Inferior parietal cortex (tissue), 1 donor: Measurements from ENCODE around the gene MRPL2.

Experiments
- DNase-seq: peaks from one replicate; pipeline ENCODE4 v3.0.0-alpha.2; 2016; ENCODE audit errors: extremely low spot score

Gene MRPL2

GRCh38 chr6:43021270-43022047 lies 37.8 kb downstream of the MRPL2 start, which contains the start of gene RRP36:
Gene RRP36 (plus strand): TSS chr6:43021623. CDS start chr6:43021655, 32 bp downstream.
- peak; percentile 82 for DNase-seq

- DNase-seq: no peak
Observed at GRCh38 chr6:43020847-43021246, 38.4 kb downstream of the MRPL2 start.

GRCh38 chr6:43020052-43020705 lies 39.1 kb downstream of the MRPL2 start:
- DNase-seq: no peak

GRCh38 chr6:43019152-43019551 lies 40.1 kb downstream of the MRPL2 start:
- DNase-seq: no peak

DNA sequence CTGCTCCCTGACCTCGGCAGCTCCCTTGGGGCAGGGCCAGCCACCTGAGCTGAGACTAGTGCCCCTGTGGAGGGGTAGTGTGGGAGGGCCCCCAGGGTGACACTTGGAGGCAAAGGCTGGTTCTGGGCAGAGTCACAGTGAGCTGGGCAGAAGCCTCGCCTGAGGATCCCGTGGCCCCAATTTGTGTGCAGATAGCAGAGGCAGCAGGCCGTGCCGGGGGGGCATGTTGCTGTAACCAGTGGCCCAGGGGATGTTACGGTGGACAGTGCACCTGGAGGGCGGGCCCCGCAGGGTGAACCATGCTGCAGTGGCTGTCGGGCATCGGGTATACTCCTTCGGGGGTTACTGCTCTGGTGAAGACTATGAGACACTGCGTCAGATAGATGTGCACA lies 42.3 kb downstream of the MRPL2 start:
- no peak for DNase-seq

DNA sequence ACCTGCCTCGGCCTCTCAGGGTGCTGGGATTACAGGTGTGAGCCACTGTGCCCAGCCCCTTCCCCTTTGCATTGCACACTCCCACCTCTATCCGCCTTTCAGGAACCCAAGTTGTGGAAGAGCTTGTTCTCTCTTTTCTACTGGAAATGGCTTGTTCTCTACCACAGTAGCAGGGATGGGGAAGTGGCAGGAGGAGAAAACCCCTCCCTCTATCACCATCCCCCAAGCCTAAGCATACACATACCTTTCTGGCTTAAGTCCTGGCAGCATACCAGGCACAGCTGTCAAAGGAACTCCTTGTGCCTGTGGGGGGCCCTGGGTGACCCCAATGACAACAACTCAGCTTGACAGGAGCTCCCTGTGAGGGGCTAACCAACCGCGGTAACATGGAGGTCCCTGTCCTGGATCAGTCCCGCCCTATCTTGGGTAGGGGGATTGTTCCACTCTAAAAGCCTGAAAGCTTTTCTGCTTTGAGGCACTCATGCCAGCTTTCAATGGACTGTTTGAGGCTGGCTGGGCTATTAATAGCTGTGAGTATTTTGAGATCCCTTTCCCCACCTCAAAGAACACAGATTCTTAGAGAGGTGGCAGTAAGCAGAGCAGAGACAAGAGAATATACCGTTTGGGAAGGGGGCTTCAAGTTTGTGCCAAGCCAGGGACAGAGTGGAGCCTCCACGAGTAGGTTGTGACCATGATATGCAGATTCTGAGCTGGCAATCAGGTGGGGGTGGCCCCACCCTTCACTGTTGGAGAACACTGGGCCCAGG lies 42.9 kb downstream of the MRPL2 start:
- no peak for DNase-seq

DNA sequence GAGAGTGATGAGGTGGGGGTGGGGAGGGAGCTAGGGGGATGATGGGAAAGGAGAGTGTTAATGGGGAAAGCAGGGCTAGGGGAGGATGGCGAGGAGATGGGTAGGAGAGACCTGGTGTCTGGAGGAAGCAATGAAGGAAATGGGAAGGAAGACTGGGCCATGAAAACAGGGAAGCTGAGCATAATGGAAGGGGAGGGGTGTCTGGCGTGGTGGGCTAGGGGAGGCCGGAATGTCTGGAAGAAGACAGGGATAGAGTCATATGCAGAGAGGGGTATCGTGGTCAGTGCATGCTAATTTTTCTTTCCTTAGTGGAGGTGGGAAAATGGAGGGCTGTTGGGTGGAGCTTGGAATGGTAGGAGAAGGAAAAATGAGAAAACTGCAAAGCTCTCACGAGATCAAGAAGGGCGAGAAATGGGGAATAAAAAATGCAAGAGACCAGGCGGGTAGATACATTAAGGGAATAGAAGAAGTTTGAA lies 44.8 kb downstream of the MRPL2 start:
- DNase-seq: peak; percentile 16

DNA sequence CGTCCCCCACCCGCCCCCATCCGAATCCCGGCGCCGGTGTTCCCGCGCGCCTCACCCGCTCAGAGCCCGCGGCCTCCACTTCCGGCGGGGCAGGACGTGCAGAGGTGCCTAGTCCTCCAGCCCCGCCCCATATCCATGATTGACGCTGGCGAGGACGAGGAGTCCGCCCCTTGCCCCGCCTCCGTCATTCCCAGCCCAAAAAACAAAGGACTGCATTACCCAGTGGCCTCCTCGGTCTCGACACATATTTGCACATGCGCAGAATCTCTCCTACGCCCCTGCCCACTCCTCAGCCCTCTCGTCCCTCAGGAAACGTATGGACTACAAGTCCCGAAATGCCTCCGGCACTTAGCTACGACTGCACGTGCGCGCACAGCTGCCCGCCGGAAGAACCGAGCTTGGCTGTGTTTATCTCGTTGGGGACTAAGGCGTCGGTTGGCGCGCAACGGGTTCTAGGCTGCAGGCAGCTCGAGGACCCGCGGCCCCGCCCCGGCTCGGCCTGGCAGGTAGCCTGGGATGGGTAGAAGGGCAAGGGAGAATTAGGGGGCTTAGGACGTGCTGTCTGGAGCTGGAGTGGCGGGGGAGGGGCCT lies 45.3 kb downstream of the MRPL2 start, which contains the start of the genes KLHDC3 and MEA1:
Gene KLHDC3, plus strand, starts transcription at position 407 of the 591 bp plus-strand sequence. CDS start 2,944 bp downstream, outside the sequence.
Gene MEA1, minus strand, starts transcription at position 104 of the 591 bp plus-strand sequence. CDS start 133 bp downstream, outside the sequence.
- DNase-seq: peak; percentile 100

DNA sequence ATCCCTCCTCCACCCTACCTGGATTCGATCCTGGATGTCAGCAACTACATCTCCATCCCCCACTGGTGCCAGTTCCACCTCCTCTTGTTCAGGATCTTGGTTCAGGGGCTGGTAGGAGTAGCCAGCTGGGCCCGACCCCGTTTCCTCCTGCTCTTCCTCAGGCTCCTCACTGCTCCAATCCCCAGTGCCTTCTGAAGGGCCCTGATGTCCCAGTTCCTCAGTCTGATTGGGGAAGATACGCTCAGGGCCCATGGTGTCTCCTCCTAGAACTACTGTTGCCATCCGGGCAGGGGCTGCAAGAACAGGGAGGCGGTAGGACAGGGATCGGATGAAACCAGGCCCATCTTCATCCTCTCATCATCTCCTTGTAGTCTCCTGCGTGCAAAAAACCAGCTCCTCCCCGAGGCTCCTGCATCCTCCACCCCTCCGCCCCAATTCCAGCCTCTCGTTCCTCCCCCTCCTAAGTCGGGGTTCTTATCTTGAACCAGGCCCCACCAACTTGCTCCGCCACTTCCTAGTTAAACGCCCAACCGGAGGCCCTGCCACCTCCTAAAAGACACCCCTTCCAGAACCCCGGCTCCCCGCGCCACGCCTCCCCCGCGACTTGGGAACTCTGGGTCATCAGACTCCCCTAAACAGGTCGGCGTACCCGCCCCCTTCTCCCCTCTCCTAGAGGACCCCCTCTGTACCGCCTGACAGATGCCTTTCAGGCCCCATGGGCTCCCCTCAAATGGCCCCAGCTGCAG lies 46.0 kb downstream of the MRPL2 start:
- DNase-seq: peak; percentile 21

DNA sequence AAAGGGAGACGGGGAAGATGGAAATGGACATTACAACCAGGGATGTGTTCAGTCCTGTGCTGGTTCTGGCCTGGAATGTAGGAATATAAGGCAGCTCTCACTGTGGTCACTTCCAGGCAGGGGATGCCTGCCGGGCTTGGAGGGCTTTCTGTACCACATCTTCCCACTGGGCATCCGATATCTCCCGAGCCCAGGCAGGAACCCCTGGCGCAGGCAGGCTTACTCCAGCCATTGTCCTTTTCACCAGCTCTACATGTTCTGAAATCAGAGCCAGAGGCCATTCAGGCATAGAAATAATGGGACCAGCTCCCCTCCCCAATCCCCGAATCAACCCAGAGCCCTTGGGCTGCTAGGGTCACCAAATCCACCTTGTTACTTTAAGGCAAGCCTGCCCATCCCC lies 46.9 kb downstream of the MRPL2 start:
- no peak for DNase-seq

DNA sequence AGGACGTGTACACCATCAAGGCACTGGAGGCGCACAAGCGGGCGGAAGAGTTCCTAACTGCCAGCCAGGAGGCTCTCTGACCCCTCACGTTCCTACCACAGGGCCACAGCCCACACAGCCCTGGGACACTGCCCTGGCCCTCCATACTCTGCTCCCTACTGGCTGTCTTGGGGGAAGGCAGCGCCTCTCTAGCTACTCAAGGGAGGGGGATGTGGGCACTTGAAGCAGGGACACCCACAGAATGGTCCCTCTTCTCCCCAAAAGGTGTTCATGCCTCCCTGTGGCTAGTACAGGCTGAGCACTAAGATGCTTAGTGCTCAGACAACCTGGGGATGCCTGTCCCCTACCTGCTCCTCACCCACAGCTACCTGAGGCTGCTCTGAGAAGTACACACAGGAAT lies 48.0 kb downstream of the MRPL2 start:
- no peak for DNase-seq

DNA sequence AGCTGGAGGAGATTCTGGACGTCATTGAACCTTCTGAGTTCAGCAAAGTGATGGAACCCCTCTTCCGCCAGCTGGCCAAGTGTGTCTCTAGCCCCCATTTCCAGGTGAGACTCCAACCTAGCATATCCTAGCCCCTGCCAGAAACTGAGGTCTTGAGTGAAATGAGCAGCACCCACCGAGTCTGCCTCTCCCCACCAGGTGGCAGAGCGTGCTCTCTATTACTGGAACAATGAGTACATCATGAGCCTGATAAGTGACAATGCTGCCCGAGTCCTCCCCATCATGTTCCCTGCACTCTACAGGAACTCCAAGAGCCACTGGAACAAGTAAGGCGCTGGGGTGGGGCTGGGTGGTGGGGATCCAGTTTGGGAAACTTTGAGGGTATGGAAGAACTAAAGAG lies 50.1 kb downstream of the MRPL2 start:
- DNase-seq: no peak

- DNase-seq: no peak
Observed at GRCh38 chr6:43007126-43007525, 52.1 kb downstream of the MRPL2 start.

DNA sequence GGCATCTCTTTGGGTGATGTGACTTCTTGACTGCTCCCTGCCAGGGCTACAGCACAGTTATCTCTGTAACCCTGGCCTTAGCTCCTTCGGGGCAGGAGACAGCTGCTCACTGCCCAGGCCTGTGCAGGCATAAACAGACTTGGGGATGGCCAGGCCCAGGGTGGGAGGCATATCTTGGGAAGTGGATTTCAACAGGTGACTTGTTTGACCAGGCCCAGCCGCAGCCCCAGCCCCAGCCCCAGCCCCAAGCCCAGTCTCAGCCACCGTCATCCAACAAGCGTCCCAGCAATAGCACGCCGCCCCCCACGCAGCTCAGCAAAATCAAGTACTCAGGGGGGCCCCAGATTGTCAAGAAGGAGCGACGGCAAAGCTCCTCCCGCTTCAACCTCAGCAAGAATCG lies 53.0 kb downstream of the MRPL2 start:
- no peak for DNase-seq

- no peak for DNase-seq
Observed at GRCh38 chr6:43005844-43006243, 53.4 kb downstream of the MRPL2 start.
